Posterior vena cava (tissue), 2 donors: ENCODE results near the gene PAX5. TPM values are rescaled to one million over a fixed set of nuclear protein-coding genes. Genes with fewer than 3 reads are reported as not detected.
"Not testable (repeated sequence)": the region's sequence is repeated elsewhere in the genome, so short reads cannot be mapped to it uniquely, and the experiment has no call there.

ENCODE experiments used
- DNase-seq: peaks from one replicate; pipeline ENCODE4 v3.0.0-alpha.2; 2020; ENCODE audit warnings: low spot score
- intact Hi-C, 2 donors: fragments of 100-400 bp; cut with DNase I; formaldehyde crosslinking; loops; one replicate each; pipeline versions ENCODE4 v1.14.1 to v1.14.2; 2022 to 2023
- long read RNA-seq, 2 donors: library from polyadenylated mRNA; unstranded; transcript quantifications; one replicate each; pipeline ENCODE4 v2.0.0, GENCODE V29; 2020 to 2021
- total RNA-seq, 2 donors: library from RNA; stranded (reverse); fragmentation: NEBNext Ultra II Directional; extraction: Animal tissue kit (Norgen Biotek cat#: 25700); gene quantifications; one replicate each; pipeline ENCODE4 v1.2.1, GENCODE V29; 2021
- donor health status: DM: yes; HTN: yes; CAD: no.
- donor health status: DM: yes; HTN: yes; CAD: no.

PAX5 gene
- under 1 TPM; 0.46 to 0.67 TPM for total RNA-seq
- long read RNA-seq, donor 1 = 0 reads
- long read RNA-seq, donor 2 = 0 reads

DNA sequence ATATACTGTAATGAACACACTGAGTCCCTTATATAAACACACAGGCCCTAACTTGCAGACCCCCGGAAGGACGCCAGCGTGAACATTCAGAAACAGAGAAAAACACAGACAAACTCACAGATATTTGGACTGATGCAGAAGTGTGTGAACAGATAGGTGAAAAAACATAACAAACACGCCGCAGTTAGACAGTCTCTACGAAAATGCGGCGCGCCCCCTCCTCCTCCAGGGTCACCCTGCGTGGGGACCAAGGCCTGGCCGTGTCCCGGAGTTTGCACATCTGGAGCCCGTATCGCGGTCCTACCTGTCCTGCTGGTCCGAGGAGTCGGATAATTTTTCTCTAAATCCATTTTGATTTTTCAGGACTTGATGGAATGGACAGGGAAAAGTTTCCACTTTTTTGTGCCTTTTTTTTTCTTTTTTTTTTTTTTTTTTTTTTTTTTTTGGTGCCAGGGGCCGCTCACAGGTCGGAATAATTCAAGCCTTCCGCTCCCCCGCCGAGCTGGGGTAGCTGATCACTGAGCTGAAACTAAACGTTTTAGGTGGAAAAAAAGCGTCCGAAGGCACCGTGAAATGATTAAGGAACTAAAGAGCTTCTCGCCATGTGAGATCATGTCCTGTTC, at the start of gene PAX5:
TSS of gene PAX5 (minus strand) at position 587 of the 623 bp plus-strand sequence. CDS start at position 350, 237 bp downstream.
- no peak for DNase-seq
- intact Hi-C loops = no loop called here

GRCh38 chr9:37083654-37084053, 49.6 kb upstream of the PAX5 start:
- no peak for DNase-seq
- intact Hi-C loops = no loop called here

DNA sequence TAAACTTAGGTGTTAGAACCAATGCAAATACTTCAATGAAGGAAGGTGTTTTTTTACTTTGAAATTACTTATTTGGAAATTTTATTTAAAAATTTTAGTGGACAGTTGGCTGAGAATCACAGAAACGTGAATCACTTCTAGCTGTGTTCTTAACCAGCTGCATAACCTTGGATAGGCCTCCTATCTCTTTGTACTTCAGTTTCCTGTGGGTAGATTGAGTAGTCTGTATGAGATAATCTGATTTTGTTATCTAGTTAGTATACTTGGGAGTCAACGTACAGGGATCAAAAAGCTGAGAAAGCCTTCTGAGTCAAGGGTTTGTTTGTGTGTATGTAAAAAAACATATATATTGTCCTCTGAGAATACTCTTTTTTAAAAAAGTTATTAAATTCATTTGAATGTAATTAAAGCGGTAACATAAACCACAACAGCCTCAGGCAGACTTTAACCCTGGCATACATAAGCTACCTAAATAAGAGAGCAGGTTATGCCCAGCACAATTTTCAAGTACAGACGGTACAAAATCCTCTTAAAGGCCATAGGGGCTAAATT, 48.2 kb upstream of the PAX5 start:
- intact Hi-C loops = no loop called here
- DNase-seq = no peak

GRCh38 chr9:37081507-37081906, 47.4 kb upstream of the PAX5 start:
- DNase-seq, intact Hi-C loops: not testable (repeated sequence)

- intact Hi-C loops = not testable (repeated sequence)
- peak; percentile 86 for DNase-seq
Observed at GRCh38 chr9:37080165-37080628, 46.1 kb upstream of the PAX5 start.

GRCh38 chr9:37079370-37080164, 45.5 kb upstream of the PAX5 start:
- peak; percentile 97 for DNase-seq
- intact Hi-C loops = no loop called here

- DNase-seq, intact Hi-C loops: not testable (repeated sequence)
Observed at GRCh38 chr9:37074790-37075189, 40.7 kb upstream of the PAX5 start.

- DNase-seq = no peak
- intact Hi-C loops = no loop called here
Observed at GRCh38 chr9:37066139-37066725, 32.2 kb upstream of the PAX5 start.

- intact Hi-C loops = no loop called here
- DNase-seq = no peak
Observed at GRCh38 chr9:37062336-37062735, 28.3 kb upstream of the PAX5 start.

- intact Hi-C loops = no loop called here
- no peak for DNase-seq
Observed at GRCh38 chr9:37061768-37062167, 27.7 kb upstream of the PAX5 start.

DNA sequence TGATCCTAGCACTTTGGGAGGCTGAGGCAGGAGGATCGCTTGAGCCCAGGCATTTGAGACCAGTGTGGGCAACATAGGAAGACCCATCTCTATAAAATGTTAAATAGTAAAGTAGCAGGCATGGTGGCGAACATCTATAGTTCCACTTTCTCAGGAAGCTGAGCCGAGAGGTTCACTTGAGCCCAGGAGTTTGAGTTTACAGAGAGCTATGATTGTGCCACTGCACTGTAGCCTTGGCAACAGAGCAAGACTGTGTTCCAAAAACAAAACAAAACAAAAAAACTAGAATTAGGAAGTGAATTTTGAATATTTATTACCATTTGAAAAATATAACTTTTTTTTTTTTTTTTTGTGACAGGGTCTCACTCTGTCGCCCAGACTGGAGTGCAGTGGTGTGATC, 26.8 kb upstream of the PAX5 start:
- intact Hi-C loops = no loop called here
- DNase-seq = no peak

GRCh38 chr9:37056046-37056920, 22.2 kb upstream of the PAX5 start:
- no peak for DNase-seq
- intact Hi-C loops = no loop called here

- intact Hi-C loops, DNase-seq: not testable (repeated sequence)
Observed at GRCh38 chr9:37054363-37054720, 20.3 kb upstream of the PAX5 start.

- DNase-seq = no peak
- intact Hi-C loops = no loop called here
Observed at GRCh38 chr9:37053684-37054362, 19.8 kb upstream of the PAX5 start.

DNA sequence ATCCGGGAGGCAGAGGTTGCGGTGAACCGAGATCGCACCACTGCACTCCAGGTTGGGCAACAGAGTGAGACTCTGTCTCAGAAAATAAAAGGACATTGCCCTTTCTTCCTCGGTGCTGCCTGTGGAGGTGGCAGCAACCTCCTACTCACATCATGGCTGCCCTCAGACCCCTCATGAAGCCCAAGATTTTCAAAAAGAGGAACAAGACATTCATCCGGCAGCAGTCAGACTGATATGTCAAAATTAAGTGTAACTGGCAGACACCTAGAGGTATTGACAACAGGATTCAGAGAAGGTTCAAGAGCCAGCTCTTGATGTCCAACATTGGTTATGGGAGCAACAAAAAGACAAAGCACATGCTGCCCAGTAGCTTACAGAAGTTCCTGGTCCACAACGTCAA, 12.6 kb upstream of the PAX5 start:
- intact Hi-C loops = no loop called here
- DNase-seq = no peak

- intact Hi-C loops = no loop called here
Observed at GRCh38 chr9:37042421-37042820, 8.4 kb upstream of the PAX5 start.

GRCh38 chr9:37040508-37041127, 6.5 kb upstream of the PAX5 start:
- no peak for DNase-seq
- intact Hi-C loops = no loop called here

More at GRCh38 chr9:37042421-37042820, 8.4 kb upstream of the PAX5 start:
- DNase-seq = no peak

- intact Hi-C loops = no loop called here
- no peak for DNase-seq
Observed at GRCh38 chr9:37038943-37039464, 4.9 kb upstream of the PAX5 start.
